Thoracic aorta (tissue), 2 donors: ENCODE data around the gene CCDC82. TPM values are rescaled to one million over a fixed set of nuclear protein-coding genes. Genes with fewer than 3 reads are reported as not detected.

ENCODE experiments used
- ATAC-seq: fragments of 150-250 bp; one replicate; pipeline ENCODE4 v1.8.0; 2017; ENCODE audit warnings: low read depth; ENCODE audit not compliant: insufficient number of reproducible peaks, low FRiP score
- DNase-seq: peaks from one replicate; pipeline ENCODE4 v3.0.0-alpha.2; 2020; ENCODE audit warnings: low spot score
- H3K27ac ChIP-seq, 2 donors: fragments of 200-600 bp; sonication (generic); 1 replicate in 1 of 2; 2 replicates in 1 of 2; pipeline ENCODE4 v1.5.1; 2016; ENCODE audit warnings: mild to moderate bottlenecking in 2 of 2, moderate library complexity in 2 of 2
- H3K27me3 ChIP-seq: fragments of 200-600 bp; sonication (generic); replicated peaks from 2 replicates; pipeline ENCODE4 v1.6.0; 2016; ENCODE audit warnings: mild to moderate bottlenecking; ENCODE audit not compliant: insufficient read depth
- H3K36me3 ChIP-seq: fragments of 200-600 bp; sonication (generic); one replicate; pipeline ENCODE4 v1.5.1; 2016
- H3K4me1 ChIP-seq, 2 donors: fragments of 200-600 bp; sonication (generic); 1 replicate in 1 of 2; 2 replicates in 1 of 2; pipeline versions ENCODE4 v1.5.1 to v1.6.0; 2016; ENCODE audit warnings: low read depth in 2 of 2, mild to moderate bottlenecking in 1 of 2; ENCODE audit not compliant: control insufficient read depth in 1 of 2
- H3K4me3 ChIP-seq: fragments of 200-600 bp; sonication (generic); 2 replicates; pipeline ENCODE4 v1.5.1; 2016; ENCODE audit warnings: mild to moderate bottlenecking
- H3K9me3 ChIP-seq: fragments of 200-600 bp; sonication (generic); 2 replicates; pipeline ENCODE4 v1.5.1; 2016
- total RNA-seq, 2 donors: library from RNA; depleted of rRNA; stranded (reverse); fragments of >200 nt; gene quantifications; one replicate each; pipeline versions ENCODE4 v1.1.0 to v1.2.3, GENCODE V29; 2016
- TF ChIP-seq, protein P1 (sequence below): fragments of 200-600 bp; sonication (generic); IDR thresholded peaks from one replicate; pipeline ENCODE4 v1.5.1; 2019; ENCODE audit warnings: antibody characterized with exemption

Gene CCDC82
- total RNA-seq, 2 donors from 2014 or later: 28.8 to 34.2 TPM

DNA sequence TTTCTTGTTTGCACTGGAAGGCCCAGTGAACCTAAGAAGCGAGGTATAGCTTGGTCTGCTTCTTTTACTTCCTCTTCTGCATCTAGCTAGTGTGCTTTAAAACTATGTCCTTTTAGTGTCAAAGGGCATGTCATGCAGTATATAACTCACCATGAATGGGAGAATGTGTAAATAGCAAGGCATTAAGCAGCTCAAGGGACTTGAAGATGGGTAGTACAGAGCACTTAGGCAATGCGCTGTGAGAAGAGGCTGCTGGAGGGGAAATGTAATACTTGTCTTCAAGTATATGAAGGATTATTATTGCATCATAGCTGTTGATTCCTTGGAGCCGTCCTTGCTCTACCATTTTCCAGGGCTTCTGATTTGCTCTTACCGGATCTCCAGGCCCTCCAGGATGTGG, 54.3 kb downstream of the CCDC82 start:
- H3K9me3 ChIP-seq: no peaks in the 10 kb centered on the region
- no peak overlapping the region for H3K4me3 ChIP-seq
- no peaks in the 10 kb centered on the region for H3K27me3 ChIP-seq
- TF ChIP-seq, protein P1, sequence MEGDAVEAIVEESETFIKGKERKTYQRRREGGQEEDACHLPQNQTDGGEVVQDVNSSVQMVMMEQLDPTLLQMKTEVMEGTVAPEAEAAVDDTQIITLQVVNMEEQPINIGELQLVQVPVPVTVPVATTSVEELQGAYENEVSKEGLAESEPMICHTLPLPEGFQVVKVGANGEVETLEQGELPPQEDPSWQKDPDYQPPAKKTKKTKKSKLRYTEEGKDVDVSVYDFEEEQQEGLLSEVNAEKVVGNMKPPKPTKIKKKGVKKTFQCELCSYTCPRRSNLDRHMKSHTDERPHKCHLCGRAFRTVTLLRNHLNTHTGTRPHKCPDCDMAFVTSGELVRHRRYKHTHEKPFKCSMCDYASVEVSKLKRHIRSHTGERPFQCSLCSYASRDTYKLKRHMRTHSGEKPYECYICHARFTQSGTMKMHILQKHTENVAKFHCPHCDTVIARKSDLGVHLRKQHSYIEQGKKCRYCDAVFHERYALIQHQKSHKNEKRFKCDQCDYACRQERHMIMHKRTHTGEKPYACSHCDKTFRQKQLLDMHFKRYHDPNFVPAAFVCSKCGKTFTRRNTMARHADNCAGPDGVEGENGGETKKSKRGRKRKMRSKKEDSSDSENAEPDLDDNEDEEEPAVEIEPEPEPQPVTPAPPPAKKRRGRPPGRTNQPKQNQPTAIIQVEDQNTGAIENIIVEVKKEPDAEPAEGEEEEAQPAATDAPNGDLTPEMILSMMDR: no peak
- peaks cover 54 to 79% of the 10 kb centered on the region in 2 donors for H3K4me1 ChIP-seq
- no peak overlapping the region for H3K27ac ChIP-seq
- DNase-seq (no peak), ATAC-seq (no peak)
- no peaks in the 10 kb centered on the region for H3K36me3 ChIP-seq

DNA sequence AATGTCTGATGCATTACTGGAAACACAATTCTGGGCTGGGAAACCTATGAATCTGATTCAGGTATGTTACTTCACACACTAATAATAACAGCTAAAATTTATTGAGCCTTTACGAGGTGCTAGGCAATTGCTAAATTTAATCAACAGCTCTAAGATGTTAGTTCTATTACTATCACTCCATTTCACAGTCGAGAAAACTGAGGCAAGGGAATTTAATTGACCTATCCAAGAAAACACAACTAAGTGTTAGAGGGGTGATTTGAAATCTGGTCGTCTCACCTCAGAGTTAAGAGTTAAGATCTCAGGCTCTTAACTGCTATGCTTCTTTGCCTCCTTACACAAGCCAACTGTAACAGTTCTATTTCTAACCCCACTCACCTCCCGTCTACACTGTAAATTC, 55.5 kb downstream of the CCDC82 start:
- no peak overlapping the region for H3K27ac ChIP-seq
- peaks cover 53 to 79% of the 10 kb centered on the region in 2 donors for H3K4me1 ChIP-seq
- TF ChIP-seq, protein P1: no peak

DNA sequence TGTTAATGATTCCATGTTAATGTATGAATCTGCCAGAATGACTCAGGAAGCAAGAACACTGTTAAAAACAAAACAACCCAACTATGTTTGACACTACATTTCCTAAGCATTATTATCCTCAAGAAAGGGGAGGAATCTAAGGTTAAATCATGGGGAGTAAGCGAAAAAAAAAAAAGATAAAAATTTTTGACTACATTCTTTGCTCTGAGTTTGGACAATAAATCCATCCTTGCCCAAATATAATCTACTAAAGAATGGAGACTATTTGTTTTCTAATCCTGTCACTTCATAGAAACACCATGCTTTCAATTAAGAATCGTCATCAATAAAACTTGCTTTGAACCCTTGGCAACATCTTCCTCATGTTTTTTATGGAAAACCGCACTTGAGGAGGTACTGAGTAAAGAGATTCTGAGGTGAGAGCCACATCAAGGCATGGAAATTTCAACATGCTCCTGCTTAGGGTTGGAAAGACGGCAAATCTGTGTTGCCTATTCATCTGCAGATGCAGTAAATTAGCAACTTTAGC, 56.5 kb downstream of the CCDC82 start:
- TF ChIP-seq, protein P1: no peak
- peaks cover 50 to 79% of the 10 kb centered on the region in 2 donors for H3K4me1 ChIP-seq
- H3K27me3 ChIP-seq: no peaks in the 10 kb centered on the region
- no peaks in the 10 kb centered on the region for H3K9me3 ChIP-seq
- H3K4me3 ChIP-seq: no peak overlapping the region
- no peak for ATAC-seq
- H3K27ac ChIP-seq: no peak overlapping the region
- DNase-seq: no peak
- H3K36me3 ChIP-seq: no peaks in the 10 kb centered on the region

More for the DNA sequence above, 55.5 kb downstream of the CCDC82 start:
- Histone ChIP-seq H3K4me3 (no peak overlapping the region), H3K9me3 (no peaks in the 10 kb centered on the region), H3K36me3 (no peaks in the 10 kb centered on the region), H3K27me3 (no peaks in the 10 kb centered on the region)
- ATAC-seq: no peak
- DNase-seq: no peak

DNA sequence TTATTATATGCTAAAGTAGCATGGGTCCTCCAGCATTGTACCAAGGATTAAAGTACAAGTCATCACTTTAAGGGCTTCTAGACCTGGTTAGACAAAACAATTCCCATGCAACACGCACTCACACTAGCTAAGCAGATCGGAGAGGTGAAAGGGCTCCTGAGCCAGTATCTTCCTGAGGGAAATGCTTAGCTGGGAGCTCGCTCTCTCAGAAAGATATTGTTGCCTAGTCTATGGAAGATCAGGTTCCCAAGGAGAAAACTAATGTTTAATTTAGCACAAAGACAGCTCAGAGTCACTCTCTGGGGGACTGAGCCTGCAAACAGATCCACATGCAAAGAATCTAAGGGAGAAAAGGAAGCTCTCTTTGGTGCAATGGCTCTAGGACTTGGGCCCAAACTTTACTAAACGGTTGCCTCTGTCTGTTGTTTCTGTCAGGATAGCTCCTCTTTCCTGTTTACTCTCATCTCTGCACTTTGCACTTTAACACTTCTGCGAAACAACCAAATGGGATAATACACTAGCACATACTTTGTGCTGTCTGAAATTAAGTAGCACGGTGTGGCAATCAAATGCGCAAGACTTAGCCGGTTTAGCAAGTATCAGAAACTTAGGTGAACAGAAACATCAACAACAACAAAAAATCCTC, 57.5 kb downstream of the CCDC82 start:
- ATAC-seq (no peak), DNase-seq (no peak)
- H3K36me3 ChIP-seq: no peaks in the 10 kb centered on the region
- H3K9me3 ChIP-seq: no peaks in the 10 kb centered on the region
- H3K4me1 ChIP-seq: peaks cover 40 to 70% of the 10 kb centered on the region in 2 donors
- H3K4me3 ChIP-seq: no peak overlapping the region
- TF ChIP-seq, protein P1: no peak
- no peaks in the 10 kb centered on the region for H3K27me3 ChIP-seq
- H3K27ac ChIP-seq: peak overlapping the region; percentile 0 to 20

DNA sequence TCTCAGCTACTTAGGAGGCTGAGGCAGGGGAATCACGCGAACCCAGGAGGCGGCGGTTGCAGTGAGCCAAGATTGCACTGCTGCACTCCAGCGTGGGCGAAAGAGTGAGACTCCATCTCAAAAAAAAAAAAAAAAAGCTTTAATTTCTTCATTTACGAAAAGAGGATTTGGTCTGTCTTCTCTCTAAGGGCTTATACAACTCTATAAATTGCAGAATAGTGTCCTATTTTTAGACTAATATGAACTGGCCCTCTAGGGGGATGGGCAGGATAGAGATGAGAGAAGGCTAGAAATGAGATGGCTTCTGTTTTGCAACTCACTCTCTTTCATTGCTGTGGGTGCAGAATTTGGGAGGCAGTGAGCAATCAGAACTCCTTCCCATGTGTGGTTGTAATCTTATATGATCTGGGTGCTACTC, 58.0 kb downstream of the CCDC82 start:
- H3K27me3 ChIP-seq: no peaks in the 10 kb centered on the region
- no peaks in the 10 kb centered on the region for H3K36me3 ChIP-seq
- TF ChIP-seq, protein P1: no peak
- DNase-seq (no peak), ATAC-seq (no peak)
- H3K27ac ChIP-seq: peak overlapping the region in 1 of 2 donors; percentile 0
- no peak overlapping the region for H3K4me3 ChIP-seq
- H3K9me3 ChIP-seq: no peaks in the 10 kb centered on the region
- H3K4me1 ChIP-seq: peaks cover 40 to 64% of the 10 kb centered on the region in 2 donors
